Suppressor macrophage (primary cell): ENCODE results near the gene ATAD3B.
A peak's percentile ranks its signal among the peaks of the same experiment; 100 is the strongest.
"Not testable (repeated sequence)": the region's sequence is repeated elsewhere in the genome, so short reads cannot be mapped to it uniquely, and the experiment has no call there.

Experiments used
- DNase-seq, 4 experiments: peaks; one replicate each; pipeline ENCODE4 v3.0.0-alpha.2; 2020 to 2022
- total RNA-seq, 17 experiments: gene quantifications; one replicate each; lab custom pipeline; 2026; ENCODE audit warnings: mixed read lengths in 6 of 17, inconsistent platforms in 3 of 17; lab: John Stamatoyannopoulos, UW

The ATAD3B gene, protein sequence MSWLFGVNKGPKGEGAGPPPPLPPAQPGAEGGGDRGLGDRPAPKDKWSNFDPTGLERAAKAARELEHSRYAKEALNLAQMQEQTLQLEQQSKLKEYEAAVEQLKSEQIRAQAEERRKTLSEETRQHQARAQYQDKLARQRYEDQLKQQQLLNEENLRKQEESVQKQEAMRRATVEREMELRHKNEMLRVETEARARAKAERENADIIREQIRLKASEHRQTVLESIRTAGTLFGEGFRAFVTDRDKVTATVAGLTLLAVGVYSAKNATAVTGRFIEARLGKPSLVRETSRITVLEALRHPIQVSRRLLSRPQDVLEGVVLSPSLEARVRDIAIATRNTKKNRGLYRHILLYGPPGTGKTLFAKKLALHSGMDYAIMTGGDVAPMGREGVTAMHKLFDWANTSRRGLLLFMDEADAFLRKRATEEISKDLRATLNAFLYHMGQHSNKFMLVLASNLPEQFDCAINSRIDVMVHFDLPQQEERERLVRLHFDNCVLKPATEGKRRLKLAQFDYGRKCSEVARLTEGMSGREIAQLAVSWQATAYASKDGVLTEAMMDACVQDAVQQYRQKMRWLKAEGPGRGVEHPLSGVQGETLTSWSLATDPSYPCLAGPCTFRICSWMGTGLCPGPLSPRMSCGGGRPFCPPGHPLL
- total RNA-seq: 13.8 to 53.8 (median 21.1) reads per million in 17 experiments

DNA sequence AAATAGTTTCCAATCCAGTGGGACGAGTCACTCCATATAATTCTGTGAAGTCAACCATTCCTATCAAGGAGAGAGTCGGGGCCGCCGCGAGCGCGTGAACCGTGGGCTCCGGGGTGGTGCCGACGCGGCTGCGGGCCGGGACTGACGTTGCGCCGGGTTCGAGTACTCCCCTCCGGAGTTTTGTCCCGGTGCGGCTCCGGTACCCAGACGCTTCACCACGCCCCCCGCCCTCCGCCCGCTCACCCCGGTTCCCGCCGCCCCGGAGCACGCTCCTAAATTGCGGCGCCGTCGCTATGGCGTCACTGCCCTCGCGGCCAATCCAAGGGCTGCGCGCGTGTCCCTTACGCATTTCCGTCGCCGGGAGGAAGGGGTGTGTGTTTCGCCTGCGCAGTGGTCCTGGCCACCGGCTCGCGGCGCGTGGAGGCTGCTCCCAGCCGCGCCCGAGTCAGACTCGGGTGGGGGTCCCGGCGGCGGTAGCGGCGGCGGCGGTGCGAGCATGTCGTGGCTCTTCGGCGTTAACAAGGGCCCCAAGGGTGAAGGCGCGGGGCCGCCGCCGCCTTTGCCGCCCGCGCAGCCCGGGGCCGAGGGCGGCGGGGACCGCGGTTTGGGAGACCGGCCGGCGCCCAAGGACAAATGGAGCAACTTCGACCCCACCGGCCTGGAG is at the start of gene ATAD3B:
TSS of gene ATAD3B (plus strand) at position 377 of the 664 bp plus-strand sequence. CDS start at position 497, 120 bp downstream.
- DNase-seq: peak; percentile 95 to 98 (median 97)

DNA sequence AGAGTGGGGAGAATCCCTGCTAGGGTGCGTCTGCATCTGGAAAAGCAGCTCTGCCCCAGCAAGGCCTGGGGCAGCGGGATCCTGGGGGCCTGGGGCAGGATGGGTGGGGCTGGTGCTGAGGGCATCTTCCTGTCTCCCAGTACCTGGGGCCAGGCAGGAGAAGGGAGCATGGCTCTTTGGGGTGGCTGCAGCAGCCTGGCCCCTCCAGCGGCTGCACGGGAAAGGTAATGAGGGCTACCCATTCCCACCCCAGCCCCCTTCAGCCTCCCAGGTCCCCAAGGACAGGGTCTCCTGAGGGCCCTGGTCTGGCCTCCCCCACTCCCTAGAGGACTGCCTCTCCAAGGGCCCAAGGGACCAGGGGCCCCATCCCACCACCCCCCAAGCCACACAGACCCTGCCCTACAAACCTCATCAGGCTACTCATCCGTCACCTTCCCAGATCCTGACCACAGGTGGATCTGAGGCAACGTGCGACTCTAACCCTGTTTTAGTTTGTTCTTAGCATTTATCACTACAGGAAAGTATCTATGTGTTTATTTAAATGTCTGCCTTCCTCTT is 49.6 kb upstream of the ATAD3B start:
- no peak for DNase-seq

DNA sequence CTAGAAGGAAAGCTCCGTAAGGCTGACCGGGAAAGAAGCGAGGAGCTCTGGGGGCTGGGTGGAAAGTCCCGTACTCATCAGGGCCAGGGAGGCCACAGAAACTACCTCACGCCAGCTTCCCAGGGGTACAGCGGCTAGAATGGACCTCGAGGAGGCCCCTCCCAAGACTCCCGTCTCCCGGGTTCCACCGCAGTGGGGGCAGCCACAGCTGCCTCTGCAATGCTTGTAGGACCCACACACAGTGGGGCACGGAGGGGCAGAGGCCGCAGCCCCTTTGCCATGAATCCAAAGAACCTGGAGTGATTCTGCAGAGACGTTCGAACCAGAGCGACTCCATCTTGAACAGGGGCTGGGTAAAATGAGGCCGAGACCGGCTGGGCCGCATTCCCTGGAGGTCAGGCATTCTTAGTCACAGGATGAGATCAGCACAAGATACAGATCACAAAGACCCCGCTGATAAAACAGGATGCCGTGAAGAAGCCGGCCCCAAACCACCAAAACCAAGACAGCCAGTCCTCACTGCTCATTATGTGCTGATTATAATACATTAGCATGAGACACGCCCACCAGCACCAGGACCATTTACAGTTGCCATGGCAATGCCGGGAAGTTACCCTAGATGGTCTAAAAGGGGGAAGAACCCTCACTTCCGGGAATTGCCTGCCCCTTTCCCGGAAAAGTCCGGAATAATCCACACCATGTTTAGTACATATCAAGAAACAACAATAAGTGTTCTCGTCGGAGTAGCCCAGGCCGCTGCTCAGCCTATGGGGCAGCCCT is 48.9 kb upstream of the ATAD3B start:
- DNase-seq: no peak

DNA sequence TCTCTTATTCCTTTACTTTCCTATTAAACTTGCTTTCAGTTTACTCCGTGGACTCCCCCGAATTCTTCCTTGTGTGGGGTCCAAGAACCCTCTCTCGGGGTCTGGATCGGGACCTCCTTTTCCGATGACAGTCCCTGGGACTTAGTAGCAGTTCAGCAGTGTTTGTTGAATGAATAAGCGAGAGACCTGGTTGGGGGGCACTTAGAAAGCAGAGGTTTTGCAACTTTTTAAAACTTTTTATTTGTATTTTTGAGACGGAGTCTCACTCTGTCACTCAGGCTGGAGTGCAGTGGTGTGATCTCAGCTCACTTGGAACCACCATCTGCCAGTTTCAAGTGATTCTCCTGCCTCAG is 48.3 kb upstream of the ATAD3B start:
- DNase-seq: no peak

DNA sequence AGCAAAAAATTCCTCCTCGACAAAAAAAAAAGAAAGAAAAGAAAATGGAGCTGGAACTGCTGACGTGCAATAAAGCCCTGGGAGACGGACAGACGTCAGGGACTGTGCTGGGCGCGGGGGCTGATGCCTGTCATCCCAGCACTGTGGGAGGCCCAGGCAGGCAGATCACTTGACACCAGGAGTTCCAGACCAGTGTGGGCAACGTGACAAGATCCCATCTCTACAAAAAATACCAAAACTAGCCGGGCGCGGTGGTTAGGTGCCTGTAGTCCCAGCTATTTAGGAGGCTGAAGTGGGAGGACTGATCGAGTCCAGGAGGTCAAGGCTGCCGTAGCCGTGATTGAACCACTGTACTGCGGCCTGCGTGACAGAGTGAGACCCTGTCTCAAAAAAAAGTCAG is 46.9 kb upstream of the ATAD3B start:
- DNase-seq: no peak

DNA sequence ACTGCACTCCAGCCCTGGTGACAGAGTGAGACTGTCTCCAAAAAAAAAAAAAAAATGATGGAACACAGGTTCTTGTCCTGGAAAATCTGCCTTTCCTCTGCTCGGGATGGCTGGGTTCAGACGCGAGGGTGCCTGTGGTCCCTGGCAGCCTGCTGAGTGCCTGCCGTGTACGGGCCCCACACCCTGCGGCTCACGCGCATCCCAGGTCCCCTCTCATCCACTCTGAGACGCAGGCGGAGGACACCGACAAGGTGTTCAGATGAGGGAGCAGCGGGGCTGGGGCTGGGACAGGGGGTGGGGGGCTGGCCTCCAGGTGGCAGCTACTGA is 46.2 kb upstream of the ATAD3B start:
- DNase-seq: no peak

DNA sequence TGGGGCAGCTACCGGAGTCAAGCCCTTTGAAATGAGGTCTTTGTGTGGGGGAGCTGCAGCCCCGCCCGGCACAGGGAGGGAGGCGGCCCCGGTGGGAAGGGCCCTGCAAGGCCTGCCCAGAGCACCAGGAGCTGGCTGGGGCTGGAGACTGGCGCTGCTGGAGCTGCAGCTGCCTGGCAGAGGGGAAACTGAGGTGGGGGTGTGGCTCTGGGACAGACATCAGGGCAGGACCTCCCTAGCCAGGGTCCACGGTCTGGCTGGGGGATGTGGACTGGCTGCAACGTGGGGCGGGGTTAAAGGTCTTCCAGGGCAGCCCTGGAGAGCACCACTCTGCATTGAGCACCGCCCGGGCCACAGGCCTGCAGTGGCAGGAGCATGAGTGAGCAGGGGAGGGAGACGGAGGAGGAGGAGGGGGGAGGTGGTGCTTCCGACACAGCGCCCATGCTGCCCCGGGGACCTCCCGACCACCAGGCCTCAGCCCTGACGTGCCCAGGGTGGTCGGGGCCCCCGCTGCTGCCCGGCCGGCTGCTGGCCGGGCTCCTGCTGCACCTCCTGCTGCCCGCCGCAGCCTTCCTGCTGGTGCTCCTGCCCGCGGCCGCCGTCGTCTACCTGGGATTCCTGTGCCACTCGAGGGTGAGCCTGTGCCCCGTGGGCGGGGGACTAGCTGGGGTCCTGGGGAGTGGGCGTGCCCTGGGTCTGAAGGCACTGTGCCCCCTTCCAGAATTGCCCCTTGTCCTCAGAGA is 45.6 kb upstream of the ATAD3B start:
- no peak for DNase-seq

DNA sequence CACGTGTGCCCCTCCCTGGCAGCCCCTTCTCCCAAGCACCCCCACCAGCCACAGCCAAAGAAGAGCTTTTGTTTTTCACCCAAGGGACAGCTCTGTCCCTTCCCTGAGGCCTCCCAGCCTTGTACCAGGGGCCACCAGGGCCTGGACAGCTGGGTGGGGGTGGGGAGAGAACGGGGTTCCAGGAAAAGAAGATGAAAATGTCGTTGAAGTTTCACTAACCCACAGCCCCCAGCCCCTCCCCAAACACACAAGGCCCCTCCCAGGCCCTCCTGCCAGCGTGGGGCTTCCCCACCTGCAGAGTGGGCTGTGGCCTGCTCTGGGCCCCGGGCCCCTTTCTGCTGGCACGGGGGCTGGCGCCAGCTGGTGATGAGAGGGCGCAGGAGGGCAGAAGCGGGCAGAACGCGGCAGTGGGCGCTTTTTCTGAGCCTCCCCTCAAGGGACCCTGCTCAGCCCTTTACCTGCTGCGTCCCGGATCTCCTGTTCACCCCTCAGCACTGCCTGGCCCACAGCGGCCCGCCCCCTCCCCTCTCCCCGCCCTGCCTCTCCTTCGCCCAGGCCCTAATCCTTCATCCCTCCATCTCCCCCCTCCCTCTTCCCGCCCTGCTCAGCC is 45.0 kb upstream of the ATAD3B start:
- no peak for DNase-seq

DNA sequence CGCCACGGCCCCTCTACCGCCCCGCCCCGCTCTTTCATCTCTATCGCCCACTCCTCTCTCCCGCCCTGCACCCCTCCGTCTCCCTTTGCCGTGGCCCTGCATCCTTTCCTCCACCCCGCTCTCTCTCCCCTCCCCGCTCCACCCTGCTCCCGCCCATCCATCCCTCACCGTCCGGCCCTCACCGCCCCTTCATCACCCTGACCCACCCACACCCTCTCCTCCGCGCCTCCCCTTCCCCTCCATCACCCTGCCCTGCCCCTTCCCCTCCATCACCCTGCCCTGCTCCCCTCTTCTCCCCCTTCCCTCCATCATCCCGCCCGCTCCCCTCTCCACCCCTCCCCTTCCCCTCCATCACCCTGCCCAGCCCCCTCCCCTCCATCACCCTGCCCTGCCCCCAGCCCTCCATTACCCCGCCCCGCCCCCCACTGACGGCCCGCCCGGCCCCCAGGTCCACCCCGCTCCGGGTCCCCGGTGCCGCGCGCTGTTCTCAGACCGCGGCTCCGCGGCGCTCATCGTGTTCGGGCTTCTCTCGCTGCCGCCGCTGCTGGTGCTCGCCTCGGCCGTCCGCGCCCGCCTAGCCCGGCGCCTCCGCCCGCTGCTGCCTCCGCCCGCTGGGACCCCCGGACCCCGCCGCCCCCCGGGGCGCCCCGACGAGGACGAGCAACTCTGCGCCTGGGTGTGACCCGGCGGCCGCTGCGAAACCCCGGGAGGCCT is 44.3 kb upstream of the ATAD3B start:
- peak in 1 of 4 experiments; percentile 18 for DNase-seq

DNA sequence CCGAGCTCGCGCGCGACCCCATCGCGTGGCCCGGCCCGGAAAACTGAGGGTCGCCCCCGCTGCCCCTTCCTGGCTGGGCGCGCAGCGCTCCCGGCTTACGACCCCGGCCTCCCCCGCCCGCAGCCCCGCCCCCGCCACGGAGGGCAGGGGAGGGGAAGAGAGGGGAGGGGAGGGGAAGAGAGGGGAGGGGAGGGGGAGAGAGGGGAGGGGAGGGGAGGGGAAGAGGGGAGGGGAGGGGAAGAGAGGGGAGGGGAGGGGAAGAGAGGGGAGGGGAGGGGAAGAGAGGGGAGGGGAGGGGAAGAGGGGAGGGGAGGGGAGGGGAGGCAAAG is 43.8 kb upstream of the ATAD3B start:
- no peak for DNase-seq

DNA sequence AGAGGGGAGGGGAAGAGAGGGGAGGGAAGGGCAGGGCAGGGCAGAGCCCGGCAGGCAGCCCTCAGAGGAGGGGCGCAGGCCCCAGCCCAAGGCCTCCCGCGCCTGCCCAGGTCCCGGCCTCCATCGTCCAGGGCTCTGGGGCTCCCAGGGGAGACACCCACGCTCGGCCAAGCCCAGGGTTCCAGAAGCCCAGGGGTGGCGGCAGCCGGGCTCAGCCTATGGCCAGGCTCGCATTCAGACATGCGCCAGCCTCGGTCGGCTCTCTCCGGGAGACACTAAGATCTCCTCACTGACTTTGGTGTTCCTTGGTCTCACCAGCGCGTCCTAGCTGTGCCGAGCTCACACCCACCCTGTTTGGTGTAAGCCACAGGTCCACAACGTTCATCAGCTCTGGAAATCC is 43.4 kb upstream of the ATAD3B start:
- no peak for DNase-seq

DNA sequence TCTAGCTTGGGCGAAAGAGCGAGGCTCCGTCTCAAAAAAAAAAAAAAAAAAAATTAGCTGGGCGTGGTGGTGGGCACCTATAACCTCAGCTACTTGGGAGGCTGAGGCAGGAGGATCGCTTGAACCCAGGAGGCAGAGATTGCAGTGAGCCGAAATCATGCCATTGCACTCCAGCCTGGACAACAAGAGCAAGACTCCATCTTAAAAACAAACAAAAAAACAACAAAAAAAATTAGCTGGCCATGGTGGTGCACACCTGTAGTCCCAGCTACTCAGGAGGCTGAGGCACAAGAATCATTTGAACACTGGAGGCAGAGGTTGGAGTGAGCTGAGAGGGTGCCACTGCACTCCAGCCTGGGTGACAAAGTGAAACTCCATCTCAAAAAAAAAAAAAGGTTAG is 42.6 kb upstream of the ATAD3B start:
- not testable (repeated sequence) for DNase-seq

DNA sequence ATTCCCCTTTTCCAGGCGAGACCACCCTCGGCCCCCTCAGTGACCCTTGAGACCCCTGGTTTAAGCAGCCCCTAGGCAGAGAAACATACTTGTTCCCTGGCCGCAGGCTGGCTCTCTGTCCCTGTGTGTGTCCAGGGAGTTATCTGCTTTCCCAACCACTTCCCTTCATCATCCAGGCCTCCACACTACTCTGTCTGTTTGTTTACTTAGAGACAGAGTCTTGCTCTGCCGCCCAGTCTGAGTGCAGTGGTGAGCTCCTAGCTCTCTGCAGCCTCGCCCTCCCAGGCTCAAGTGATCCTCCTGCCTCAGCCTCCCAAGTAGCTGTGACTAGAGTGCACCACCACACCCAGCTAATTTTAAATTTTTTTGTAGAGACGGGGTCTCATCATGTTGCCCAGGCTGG is 41.9 kb upstream of the ATAD3B start:
- no peak for DNase-seq

DNA sequence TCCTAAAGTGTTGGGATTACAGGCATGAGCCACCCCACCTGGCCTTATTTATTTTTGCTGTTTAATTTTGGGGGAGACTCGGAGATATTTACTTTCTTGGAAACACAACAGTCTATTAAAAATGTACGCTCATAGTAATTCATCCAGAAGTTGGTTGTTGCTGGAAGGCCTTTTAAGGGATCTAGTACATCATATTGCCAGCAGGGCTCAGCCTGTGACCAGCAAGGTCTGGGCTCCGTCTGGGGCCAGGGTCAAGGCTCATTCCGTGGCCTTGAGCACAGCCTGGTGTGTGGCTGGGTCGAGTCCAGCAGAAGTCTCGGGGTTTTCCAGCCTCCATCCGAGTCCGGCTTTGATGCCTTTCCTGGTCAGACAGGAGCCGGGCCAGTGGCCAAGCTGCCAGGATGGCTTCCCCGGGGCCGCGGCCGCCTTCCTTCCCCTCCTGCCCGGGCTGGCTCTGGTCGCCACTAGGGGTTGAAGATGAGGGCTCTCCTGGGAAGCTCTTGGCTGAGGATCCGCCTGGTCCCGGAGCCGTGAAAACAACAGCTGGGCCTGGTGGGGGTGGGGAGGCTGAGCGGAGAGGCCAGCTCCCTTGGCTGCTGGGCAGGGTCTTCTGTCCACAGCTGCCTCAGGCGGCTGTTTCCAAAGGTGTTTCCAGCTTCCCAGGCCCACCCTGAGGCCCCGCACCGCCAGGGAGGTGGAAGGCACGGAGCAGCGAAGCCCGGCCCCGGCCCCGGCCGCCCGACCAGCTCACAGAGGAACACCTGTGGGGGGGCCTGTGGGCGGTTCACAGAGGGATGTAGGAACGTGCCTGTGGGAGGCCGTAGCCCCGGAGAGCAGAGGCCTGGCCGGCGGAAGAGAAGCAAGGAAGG is 41.2 kb upstream of the ATAD3B start:
- DNase-seq: no peak

DNA sequence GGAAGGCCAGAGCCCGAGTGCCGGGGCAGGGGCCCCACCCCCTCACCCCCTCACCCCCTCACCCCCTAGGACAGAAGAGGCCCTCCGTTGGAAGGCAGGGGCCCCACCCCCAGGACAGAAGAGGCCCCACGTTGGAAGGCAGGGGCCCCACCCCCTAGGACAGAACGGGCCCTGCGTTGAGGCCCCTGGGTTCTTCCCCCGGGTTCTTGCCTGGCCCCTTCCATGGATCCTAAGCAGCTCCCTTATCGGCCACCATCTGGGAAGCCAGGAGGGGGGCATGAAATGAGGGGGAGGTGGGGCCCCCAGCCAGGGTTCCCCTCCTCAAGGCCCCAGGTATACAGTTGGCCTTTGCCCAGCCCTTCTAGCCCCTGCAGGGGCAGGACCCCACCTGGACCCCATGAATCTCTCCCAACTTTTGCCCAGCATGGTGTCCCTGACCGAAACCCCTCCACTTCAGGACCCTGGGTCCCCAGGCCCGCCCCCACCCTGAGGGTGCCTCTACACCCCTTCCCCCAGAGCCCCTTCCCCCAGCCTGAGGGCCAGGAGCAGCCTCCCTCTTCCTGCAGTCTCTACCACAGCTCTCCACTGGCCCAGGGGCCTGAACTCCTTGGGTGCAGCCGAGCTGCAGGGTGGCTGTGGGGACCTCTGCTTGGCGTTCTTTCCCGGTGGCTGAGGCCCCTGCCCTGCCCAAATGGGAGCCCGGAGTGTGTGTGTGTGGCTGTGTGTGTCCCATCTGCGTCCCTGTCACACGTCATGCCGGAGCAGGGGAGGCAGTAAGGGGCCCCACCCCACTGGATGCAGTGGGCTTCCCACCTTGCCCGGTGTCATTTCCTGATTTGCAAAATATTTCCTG is 40.3 kb upstream of the ATAD3B start:
- DNase-seq: no peak

DNA sequence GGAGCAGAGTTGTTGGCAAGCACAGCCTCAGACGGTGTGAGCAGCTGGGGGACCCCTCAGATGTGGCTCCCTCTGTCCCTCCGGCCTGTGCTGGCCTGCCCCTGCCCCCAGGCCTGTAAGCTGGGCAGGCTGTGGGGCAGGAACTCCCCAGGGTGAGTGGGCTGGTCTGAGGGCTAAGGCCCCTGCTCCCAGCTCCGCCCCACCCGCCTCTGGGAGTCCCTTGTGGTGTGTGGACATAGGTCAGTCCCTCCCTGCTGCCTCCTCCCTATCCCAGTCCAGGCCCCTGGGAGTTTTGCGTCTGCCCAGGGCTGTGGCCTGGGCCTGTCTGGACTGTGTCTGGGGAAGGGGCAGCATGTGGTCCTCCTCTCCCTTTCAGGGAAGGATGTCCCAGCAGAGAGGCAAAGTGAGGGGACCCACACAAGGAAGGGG is 39.7 kb upstream of the ATAD3B start:
- DNase-seq: no peak

DNA sequence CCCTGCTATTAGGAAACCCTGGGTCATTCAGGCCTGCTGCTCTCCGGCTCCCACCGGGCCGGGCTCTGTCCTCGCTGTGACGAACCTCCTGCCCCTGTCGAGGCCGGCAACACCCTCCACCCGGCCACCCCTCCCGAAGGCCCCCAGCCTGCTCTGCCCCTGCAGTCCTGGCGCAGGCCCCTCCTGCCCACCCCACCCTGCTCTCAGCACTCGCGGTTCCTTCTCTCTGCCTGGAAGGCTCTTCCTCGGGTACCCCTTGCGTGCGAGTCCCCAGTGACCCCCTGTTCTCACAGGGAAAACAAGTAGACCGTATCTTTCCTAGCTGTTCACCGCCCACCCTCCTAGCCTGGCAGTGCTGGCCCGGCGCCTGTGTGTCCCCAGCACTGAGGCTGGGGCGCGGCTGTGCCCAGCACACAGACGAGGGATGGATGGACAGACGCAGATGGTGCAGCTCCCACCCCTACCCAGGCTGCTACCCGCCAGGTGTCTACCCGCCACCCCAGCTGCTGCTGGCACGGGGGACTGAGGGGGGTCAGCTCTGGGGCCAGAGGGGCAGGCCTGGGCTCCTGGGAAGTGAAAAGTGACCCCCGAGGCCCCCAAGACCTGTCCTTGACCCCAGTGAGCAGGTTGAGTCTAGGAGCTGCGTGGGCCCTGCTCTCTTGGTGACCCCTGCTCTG is 39.2 kb upstream of the ATAD3B start:
- DNase-seq: no peak
